Stimulated activated CD8-positive, alpha-beta memory T cell treated with anti-CD3 and anti-CD28 coated beads, Interleukin-12 subunit alpha, Interleukin-12 subunit beta, amount 100 ng/mL, for 1 hour (primary cell): ENCODE results near the gene FSTL3.

Experiments
- DNase-seq: peaks from one replicate; pipeline ENCODE4 v3.0.0-alpha.2; 2020; ENCODE audit warnings: low read depth

Gene FSTL3

DNA sequence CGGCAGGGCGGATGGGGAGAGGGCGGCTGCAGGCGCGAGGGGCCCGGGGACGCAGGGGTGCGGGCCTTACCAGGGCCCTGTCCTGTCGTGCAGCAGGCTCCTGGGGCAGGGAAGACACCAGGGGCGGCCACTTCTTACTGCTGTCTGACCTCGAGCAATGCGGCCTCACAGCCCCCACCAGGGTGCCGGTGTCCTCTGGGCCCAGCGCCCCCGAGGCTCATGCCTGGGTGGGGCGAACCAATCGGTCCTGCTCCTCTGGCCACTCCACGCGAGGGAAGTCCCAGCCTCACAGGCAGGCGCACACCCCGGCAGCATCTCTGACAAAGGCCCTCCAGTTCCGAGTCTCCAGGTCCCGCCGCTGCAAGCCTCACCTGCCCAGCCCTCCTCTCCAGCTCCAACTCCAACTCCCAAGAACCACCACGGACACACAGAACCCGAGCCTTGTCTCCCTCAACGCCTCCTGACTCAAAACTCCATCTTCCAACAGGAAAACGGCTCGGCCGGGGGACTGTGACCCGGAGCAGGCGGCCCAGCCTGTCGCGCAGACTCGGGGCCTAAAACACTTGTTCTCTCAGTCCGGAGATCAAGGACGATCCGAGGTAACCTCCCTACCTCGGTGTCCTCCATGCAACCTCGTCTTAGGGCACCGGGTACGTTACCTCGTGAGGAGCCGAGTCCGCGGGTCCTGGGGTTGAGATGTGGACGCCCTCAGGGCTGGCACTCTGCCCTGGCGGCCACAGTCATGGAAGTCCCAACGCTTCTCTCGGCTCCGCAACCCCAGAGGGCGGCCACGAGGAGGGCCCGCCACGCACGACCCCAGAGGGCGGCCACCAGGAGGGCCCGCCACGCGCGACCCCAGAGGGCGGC lies 30.0 kb upstream of the FSTL3 start:
- DNase-seq, result no peak

DNA sequence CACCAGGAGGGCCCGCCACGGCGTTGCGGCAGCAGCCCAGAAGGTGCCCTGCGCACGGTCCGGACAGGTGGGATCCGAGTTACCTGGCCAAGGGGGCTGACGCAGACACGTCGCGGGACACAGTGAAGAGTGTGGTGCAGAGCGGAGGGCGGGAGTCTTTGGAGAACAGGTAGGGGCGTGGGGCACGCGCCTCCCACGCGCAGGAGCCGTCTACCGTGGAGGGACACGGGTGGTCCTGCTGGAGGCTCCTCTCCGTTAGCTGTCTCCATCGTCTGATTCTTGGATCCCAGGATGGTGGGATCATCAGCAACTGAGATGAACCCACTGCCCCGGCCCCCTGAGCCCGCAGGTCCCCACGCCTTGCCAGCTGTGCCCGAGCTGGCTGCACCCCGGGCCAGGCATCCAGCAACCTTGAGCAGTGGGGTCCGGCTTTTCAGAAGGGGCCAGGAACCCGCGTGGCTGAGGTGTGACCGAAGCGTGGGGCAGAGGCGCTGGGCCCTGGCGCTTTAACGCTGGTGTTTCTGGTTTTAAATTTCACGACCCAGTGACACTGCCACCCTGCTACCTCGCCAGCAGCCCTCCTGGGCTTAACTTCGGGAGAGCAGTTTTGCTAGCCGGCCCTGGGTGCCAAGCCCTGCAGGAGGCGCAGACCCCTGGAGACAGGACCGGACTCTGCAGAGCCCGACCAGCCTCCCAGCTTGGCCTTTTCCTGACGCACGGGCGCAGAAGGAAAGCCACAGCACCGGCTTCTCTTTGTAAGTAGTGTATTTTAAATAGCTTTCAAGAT lies 29.2 kb upstream of the FSTL3 start:
- DNase-seq, result no peak

DNA sequence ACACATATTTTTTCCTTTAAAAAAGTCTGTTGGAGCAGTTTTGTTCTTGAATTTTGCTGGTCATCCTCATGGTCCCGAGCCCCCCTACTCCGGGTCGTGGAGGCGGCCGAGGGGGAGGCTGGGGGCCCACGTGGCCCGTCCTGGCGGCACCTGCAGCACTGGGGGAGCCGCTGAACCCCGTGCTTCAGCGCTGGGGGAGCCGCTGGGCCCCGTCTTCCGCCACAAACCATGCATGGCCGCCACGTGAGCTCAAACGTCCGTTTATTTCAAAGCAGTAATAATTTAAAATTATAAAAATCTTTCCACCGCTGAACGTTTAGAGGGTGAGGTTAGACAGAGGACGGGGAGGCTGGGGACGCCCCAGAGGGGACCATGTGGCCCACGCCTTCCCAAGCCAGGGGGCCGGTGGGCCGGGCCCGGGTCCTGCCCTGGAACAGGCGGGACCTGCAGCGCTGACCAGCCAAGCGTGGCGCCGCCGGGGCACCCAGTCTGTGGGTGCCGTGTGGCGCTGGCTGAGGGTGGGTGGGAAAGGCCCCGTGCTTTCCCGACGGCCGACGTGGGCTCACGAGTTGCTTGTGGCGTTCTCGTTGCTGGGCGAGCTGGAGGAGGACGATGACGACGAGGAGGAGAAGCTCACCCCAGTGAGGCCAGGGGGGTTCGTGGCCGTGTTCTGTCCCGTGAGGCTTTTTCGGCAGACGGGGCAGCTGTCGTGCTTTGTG lies 28.5 kb upstream of the FSTL3 start:
- no peak for DNase-seq

DNA sequence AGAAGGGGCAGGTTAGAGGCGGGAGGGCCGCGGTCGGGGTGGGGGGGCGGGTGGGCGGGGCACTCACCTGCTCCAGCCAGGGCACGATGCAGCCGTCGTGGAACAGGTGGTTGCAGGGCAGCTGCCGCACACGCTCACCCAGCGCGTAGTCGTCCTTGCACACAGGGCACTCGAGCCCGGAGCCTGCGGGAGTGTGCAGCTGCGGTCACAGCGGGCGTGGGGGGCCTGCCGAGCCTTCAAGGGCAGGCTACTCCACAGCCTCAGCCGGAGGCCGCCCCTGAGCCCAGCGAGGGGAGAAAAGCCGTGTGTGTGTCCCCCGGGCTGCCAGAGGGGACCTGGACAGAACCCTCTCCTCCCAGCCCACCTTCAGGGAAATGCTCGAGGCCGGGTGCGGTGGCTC lies 27.9 kb upstream of the FSTL3 start:
- no peak for DNase-seq

GRCh38 chr19:648904-649801 lies 27.0 kb upstream of the FSTL3 start:
- DNase-seq, result no peak

DNA sequence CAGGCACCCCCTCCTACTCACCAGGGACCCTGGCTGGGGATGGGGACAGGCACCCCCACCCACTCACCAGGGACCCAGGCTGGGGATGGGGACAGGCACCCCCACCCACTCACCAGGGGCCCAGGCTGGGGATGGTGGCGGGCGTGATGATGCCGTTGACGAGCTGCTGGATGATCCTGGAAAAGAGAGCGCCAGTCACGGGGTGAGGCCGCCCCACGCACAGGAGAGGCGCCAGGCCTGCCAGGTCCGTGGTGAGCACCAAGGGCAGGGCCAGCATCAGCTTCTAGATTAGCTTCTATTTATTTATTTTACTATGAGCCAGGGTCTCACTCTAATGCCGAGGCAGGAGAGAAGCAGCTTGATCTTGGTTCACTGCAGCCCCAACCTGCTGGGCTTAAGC lies 26.1 kb upstream of the FSTL3 start:
- no peak for DNase-seq

GRCh38 chr19:651114-651818 lies 24.9 kb upstream of the FSTL3 start:
- no peak for DNase-seq

- DNase-seq, result no peak
These were observed 24.2 kb upstream of the FSTL3 start for GRCh38 chr19:651991-652390.

DNA sequence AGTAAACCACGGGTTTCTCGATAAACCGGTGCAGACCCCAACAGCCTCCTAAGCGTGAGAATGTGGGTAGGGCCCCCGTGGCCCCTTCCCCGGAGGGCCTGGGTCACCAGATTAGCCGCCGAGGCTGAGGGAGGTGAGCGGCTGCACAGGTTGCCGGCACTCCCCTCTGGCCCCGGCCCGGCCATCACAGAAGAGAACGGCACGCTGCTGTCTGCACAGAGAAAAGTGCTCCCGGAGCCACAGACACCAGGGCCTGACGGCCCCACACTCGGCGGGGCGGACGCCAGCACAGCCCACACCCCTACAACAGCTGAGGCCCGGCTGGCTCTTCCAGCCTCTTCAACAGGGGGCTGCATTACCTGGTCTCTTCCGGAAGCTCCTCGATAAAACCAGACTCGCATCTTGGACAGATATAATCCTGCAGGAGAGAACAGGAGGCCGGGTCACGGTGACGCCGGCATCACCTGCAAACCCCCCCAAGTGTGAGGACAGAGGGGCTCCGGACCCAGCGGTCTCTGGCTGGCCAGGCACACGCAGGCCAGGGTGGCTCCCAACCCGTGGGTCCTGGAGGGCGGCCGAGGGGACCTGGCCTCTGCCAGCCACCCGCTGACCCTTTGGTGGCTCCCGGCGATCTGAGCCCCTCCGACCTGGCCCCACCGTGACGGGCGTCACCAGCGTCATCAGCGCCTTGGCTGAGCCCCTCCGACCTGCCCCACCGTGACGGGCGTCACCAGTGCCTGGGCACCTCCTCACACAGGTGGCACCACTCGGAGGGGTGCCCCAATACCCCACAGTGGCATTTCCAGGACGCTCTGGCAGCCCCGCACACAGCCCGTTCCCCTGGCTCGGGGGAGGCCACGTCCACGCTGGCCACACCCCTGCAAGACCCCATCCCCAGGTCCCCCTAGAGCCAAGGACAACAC lies 23.5 kb upstream of the FSTL3 start:
- DNase-seq, result no peak

- no peak for DNase-seq
These were observed 22.8 kb upstream of the FSTL3 start for GRCh38 chr19:653425-653824.

GRCh38 chr19:655691-656090 lies 20.5 kb upstream of the FSTL3 start:
- no peak for DNase-seq

GRCh38 chr19:656751-657559 lies 19.2 kb upstream of the FSTL3 start:
- DNase-seq, result no peak

GRCh38 chr19:657611-658010 lies 18.6 kb upstream of the FSTL3 start:
- no peak for DNase-seq

- DNase-seq, result no peak
These were observed 17.9 kb upstream of the FSTL3 start for GRCh38 chr19:658059-658839.

DNA sequence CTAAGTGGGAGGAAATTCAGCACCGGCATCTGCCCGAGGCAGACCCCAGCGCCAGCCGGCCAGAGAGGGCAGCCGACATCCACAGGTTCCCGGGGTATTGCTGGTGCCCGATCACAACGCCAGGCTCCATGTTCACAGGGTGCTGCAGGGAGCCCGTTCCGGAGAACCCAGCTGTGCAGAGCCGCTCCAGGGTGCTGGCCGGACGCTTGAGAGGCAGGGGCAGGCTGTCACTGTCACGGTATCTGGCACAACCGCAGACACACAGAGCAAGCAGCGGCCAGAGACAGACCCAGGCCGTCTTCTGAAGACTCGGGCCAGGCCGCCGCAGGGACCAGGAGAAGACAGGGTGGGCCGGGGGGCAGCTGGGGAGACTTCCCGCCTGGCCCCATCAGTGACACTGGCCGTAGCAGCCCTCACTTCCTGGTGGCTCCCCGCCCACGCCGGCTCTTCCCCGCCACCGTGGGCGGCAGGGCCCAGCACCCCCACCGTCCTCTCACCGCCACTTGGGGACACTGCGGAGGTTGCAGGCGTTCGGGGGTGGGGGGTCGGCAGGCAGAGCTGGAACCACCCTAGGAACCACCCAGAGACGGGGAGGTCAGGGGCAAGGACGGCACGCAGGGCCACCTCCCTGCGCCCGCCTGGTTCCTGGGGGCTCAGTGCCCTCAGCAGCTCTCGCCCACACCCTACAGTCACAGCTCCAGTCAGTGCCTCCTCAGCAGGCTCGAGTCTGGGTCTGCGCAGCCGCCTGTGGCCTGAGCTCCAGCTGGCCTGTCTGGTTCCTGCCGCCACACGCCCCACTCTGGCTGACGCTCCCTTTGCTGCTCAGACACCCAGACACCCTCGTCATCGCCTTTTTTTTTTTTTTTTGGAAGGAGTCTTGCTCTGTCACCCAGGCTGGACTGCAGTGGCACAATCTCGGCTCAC lies 17.0 kb upstream of the FSTL3 start:
- DNase-seq, result no peak

- no peak for DNase-seq
These were observed 15.3 kb upstream of the FSTL3 start for GRCh38 chr19:660793-661426.
